NB4 (cell line): Measurements from ENCODE around the gene GNPTAB.

Source experiments
- DNase-seq: peaks from one replicate; pipeline ENCODE4 v3.0.0; 2010; ENCODE audit warnings: low read depth
- H3K4me3 ChIP-seq: one replicate; pipeline ENCODE4 v1.5.1; 2011; ENCODE audit warnings: mild to moderate bottlenecking, low read depth, low read length, moderate library complexity
- CTCF ChIP-seq: IDR thresholded peaks from one replicate; pipeline ENCODE4 v1.5.1; 2012; ENCODE audit warnings: low read depth, low read length
- MAX ChIP-seq: IDR thresholded peaks from 2 replicates; pipeline ENCODE4 v1.6.1; 2011; ENCODE audit warnings: low read depth, low read length
- MYC ChIP-seq: IDR thresholded peaks from 2 replicates; pipeline ENCODE4 v1.6.1; 2011; ENCODE audit warnings: low read depth, low read length
- POLR2A ChIP-seq: IDR thresholded peaks from 2 replicates; pipeline ENCODE4 v1.6.1; 2011; ENCODE audit warnings: mild to moderate bottlenecking; ENCODE audit not compliant: insufficient read length; ENCODE audit errors: extremely low read depth

The GNPTAB gene

GRCh38 chr12:101732318-101732717 lies 98.4 kb downstream of the GNPTAB start:
- TF ChIP-seq MYC (no peak), MAX (no peak), CTCF (no peak), POLR2A (no peak)
- no peak for DNase-seq
- H3K4me3 ChIP-seq, result no peak overlapping the region

DNA sequence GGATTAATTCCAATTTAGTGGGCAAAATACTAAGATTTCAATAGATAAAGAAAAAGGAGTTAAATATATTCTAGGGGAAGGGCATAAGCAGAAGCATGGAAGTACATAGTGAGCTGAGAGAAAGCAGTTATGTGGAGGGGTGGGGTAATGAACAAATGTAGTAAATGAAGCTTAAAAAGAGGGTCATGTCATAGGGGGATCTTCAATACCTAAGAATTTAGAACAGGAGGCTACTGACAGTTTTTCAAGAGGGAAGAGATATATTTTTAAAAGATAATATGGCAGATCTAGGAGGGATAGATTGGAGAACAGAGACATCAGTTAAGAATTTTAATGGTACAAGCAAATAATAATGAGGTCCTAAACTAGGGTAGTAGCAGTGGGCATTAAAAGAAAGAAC lies 100.9 kb downstream of the GNPTAB start:
- no peak for TF ChIP-seq MYC
- TF ChIP-seq MAX, result no peak
- no peak for TF ChIP-seq POLR2A
- no peak for TF ChIP-seq CTCF
- no peak for DNase-seq
- no peak overlapping the region for H3K4me3 ChIP-seq

DNA sequence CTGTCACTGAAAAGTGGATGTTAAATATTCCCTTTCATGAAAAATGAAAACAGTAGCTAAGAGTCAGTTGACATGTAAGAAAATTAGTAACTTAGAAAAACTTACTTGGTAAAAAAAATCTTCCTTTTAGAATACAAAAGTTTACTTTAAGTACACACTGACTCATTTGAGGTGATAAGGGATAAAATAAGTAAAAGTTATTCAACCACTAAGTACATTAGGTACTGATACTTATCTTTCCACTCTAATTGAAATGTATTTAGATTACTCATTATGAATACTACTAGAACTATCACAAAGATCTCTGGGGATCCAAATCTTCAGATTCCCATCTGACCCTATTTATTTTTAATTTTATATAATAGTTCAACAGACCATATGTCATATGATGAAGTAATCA lies 103.7 kb downstream of the GNPTAB start:
- TF ChIP-seq POLR2A (no peak), CTCF (no peak), MYC (no peak), MAX (no peak)
- DNase-seq, result no peak
- no peak overlapping the region for H3K4me3 ChIP-seq

DNA sequence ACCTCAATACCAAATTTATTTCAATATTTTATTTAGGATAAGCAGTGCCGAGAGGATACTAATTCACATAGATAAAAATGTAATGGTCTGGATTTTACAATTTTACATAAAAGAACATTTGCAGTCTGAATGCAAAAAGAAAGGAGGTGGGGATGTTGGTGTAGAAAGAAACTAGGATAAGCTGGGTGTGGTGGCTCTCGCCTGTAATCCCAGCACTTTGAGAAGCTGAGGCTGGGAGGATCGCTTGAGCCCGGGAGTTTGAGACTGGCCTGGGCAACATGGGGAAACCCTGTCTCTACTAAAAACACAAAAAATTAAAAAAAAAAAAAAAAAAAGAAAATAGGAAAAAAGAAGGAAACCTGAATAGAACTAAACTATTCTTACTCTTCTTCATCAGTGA lies 108.4 kb downstream of the GNPTAB start:
- no peak overlapping the region for H3K4me3 ChIP-seq
- TF ChIP-seq MYC, result no peak
- no peak for TF ChIP-seq POLR2A
- no peak for TF ChIP-seq CTCF
- TF ChIP-seq MAX, result no peak
- no peak for DNase-seq

DNA sequence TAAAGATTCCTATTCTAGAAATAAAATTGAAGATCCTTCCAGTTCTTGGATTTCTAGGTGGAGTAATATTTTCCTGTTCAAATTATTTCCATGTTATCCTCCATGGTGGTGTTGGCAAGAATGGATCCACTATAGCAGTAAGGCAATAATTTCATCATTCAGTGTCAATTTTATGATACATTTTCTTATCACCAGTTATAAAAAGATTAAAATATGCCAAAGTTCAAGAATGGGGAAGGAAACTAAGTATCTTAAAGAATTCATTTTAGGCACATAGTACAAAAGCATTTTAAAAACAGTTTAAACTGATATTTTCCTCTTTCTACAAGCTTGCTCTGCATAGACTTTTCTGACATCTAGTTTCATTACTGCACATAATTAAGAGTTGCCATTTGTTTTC lies 110.6 kb downstream of the GNPTAB start:
- DNase-seq, result no peak
- no peak overlapping the region for H3K4me3 ChIP-seq
- TF ChIP-seq MYC (no peak), POLR2A (no peak), MAX (no peak), CTCF (no peak)

DNA sequence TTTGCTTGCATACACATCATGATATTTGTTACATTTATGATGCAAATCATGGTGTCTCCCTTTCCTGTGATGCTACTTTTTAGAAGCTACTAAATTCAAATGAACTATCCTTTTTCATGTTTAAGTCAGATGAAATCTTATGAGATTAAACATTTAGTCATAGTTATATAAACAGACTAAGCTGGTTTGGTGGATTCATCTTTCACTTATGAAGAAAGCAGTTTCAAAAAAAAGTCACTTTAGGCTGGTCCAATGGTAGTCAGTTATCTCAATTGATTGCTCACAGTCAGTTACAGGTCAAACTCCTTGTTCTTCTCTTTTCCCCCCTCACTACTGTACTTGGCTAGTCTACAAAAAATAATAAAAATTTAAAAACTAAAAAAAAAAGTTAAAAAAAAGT lies 111.2 kb downstream of the GNPTAB start:
- TF ChIP-seq POLR2A, result no peak
- no peak for TF ChIP-seq MYC
- no peak for TF ChIP-seq CTCF
- TF ChIP-seq MAX, result no peak
- no peak overlapping the region for H3K4me3 ChIP-seq
- DNase-seq, result no peak
